SH-SY5Y (cell line): ENCODE measurements around the gene LHFPL3.

Source experiments
- GATA2 ChIP-seq: IDR thresholded peaks from 2 replicates; pipeline ENCODE4 v1.6.1; 2011; ENCODE audit warnings: mild to moderate bottlenecking, low read depth, low read length
- GATA3 ChIP-seq: IDR thresholded peaks from 2 replicates; pipeline ENCODE4 v1.6.1; 2011; ENCODE audit warnings: low read depth, mild to moderate bottlenecking, low read length, moderate library complexity

DNA sequence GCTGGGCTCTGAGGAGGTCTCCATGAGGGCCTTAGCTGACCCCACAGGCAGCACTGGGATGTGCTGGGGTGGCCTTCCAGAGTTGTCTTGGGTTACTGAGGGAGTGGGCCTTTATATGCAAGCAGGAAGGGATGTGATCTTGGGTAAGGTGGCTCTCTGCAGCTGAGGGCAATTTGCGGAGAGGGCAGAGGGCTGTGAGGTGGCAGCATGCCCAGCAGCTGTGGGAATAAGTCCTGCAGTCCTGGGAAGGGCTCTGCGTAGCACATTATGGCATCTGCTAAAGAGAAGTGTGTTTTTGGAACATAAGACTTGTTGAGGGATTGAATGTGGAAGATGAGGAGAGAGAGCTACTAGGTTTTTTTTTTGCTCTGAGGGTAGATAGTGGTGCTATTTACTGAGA is 586.0 kb downstream of the LHFPL3 start:
- TF ChIP-seq GATA2 (no peak), GATA3 (no peak)
